Stimulated activated CD4-positive, alpha-beta T cell treated with anti-CD3 and anti-CD28 coated beads, Interleukin-12 subunit alpha, Interleukin-12 subunit beta, amount 100 ng/mL, for 24 hours (primary cell): ENCODE results near the gene PIK3R1.

Experiments
- DNase-seq, 2 experiments: peaks; one replicate each; pipeline ENCODE4 v3.0.0-alpha.2; 2020; ENCODE audit warnings: low read depth in 2 of 2

PIK3R1 gene

GRCh38 chr5:68331192-68332079 lies 115.9 kb downstream of the PIK3R1 start:
- no peak for DNase-seq

- no peak for DNase-seq
These were observed 116.5 kb downstream of the PIK3R1 start for GRCh38 chr5:68332080-68332451.

DNA sequence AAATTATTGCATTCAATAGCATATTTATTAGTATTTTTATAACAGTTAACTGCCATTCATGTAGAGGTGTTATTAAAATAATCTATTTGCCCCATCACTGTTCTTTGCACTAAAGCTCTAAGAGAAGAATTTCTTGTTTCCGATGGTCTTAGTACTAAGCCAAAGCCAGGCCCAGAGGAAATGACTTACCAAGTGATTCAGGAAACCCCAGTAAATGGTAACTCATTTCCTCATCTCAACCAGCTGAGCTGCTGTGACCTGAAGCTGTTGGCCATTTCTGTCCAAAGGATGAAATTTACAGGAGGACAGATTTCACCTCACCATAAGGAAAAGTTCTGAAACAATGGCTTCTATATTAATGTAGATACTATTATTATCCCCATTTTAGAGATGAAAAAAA lies 117.0 kb downstream of the PIK3R1 start:
- no peak for DNase-seq

DNA sequence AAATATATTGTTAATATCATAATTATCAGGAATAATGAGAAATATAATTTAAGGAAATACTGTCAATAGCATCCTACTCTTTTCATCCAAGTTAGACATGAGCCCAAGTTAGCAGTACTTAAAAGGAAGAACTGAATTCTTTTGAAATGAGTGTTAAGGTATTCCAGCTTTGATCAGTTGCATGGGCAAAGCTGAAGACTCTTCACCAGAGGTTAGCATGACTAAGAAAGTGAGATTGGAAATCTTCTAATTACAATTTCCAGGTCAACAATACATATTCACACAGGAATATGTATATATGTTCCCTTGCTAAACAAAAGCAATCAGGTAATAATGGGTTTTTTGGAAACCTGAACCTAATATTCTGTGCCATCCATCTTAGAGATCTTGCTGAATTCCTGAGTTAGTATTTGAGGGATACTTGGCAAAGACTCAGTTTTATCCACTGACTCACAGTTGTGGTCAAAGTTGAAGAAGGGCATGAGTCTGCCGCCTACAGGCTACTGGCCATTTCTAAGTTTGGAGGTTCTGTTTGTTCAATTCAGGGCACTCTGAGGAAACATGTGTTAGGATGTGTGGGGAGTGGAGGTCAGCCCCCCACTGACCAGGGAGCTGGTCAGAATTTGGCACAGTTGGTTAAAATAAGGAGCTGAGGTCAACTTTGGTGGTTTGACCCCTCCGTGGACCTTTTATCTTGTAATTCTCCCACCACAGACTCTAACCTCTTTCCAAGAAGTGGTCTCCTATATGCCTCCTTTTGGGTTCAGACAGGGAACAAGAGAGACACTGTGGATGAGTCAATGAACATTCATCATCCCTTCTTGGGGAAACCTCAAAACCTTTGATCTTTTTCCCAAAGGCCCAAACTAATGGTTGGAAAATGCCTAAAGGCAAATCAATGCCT lies 118.3 kb downstream of the PIK3R1 start:
- DNase-seq: no peak

- DNase-seq: no peak
These were observed 119.0 kb downstream of the PIK3R1 start for GRCh38 chr5:68334553-68334886.

DNA sequence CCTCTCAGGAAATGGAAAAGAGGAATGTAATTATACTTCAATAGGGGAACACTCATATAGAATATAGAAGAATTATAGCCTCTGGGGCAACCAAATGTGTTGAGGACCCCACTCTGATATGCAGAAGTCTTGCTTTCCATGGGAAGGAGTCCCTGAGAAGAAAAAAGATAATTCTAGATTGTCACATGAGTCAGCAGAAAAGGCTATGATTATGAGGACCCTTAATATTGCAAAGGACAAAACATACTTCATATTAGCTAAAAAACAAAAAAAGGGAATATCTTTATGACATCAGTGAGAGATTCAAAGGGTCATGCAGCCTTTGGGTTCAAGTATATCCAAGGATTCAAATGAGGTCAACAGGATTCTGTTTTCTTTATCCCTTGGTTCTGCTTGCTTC lies 119.5 kb downstream of the PIK3R1 start:
- no peak for DNase-seq

DNA sequence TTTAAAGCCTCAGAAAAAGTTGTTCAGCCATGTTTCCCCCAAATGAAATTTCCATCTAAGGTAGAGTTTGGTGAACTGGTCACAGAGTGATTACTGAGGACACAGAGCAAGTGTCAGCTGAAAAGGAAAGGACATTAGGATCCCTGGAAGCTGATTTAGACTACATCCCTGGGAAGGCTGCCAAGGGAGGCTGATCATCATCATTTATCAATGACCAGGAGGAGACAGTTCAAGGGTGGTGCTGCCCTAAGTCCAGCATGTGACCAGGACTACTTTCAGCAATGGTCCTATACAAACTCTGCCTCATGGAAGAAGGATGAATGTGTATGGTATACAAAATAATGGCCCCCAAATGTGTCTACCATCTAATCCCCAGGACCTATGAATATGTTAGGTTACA lies 120.6 kb downstream of the PIK3R1 start:
- no peak for DNase-seq

GRCh38 chr5:68337235-68337634 lies 121.7 kb downstream of the PIK3R1 start:
- DNase-seq: no peak

DNA sequence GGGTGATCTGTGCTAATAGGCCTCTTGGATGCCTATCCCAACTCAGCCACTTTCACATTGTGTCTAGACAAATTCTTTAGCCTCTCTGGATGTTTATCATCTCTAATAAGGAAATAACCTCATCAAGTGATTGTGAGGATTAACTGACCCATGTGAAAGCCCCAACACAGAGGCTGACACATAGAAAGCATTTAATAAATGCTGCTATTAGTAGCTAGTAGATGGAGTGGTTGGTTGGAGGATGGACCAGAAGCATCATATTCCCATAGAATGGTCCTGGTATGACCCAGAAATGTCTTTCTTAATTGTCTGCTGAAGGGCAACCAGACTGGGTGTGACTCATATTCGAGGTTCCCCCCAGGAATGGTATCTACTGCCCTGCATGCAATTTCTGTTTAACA lies 124.4 kb downstream of the PIK3R1 start:
- no peak for DNase-seq

GRCh38 chr5:68341006-68341405 lies 125.5 kb downstream of the PIK3R1 start:
- DNase-seq: no peak

- DNase-seq: no peak
These were observed 127.1 kb downstream of the PIK3R1 start for GRCh38 chr5:68342693-68343092.

GRCh38 chr5:68343421-68343826 lies 127.9 kb downstream of the PIK3R1 start:
- DNase-seq: peak in 1 of 2 experiments; percentile 12

DNA sequence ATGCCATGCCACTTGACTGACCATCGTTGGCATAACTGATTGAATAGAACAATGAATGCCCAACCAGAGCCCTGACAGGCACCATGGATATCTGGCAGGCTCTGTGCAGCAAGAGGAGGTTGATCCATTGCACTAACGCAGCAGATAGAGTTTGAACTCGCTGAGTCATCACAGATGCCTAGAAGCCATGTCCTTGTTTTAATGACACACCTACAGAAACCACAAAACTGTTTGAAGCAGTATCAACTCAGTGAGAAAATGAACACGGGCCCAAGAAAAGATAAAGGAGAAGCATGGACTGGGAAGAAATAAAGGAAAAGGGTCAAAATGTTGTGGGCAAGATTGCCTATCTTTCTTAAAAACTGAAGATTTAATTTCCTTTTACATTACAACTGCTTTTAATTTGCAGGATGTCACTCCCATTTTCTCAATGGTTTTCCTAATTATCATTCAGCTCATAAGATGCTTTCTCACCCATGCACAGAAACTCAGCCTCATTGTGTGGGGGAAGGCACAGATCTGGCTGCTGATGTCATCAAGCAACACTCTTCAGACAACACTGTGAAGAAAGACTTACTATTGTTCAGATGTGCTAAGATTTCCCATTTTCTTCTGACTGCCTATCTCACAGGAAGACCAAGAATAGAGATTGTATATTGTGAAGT lies 129.0 kb downstream of the PIK3R1 start:
- DNase-seq: no peak

DNA sequence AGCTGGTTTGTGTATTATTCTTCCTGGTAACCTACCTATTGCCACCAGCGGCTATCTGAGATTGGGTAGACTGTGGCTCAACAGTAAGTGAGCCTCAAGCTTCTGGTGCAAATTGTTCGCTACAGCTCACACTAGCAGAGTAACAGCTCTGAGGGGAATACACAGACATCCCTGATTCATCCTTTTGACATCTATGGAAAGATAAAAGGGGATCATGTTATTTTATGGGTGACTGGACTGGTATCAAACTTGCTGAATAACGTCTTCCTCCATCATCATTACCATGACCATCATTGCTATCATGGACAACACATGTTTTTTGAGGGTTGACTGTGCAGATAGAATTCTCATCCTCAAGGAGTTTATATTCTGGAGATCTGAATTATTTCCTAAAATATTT lies 129.6 kb downstream of the PIK3R1 start:
- DNase-seq: no peak

DNA sequence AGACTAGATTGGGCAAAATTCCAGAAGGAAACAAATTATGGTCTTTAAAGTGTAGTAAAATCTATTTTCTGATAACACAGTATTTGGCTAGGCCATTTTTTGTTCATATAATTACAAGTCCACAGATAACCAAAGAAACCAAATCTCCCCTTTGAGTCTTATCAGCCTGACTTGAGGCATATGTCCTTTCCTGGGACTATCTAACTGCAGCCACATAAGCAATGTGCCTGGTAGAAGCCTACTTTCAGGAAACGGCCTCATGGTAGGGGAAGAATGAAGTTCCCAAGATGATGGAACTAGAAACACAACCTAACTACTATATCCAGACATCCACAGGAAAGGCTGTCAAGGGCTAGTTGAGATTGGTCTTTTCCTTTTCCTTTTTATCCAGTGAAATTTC lies 130.0 kb downstream of the PIK3R1 start:
- DNase-seq: no peak

- no peak for DNase-seq
These were observed 132.0 kb downstream of the PIK3R1 start for GRCh38 chr5:68347536-68347935.

DNA sequence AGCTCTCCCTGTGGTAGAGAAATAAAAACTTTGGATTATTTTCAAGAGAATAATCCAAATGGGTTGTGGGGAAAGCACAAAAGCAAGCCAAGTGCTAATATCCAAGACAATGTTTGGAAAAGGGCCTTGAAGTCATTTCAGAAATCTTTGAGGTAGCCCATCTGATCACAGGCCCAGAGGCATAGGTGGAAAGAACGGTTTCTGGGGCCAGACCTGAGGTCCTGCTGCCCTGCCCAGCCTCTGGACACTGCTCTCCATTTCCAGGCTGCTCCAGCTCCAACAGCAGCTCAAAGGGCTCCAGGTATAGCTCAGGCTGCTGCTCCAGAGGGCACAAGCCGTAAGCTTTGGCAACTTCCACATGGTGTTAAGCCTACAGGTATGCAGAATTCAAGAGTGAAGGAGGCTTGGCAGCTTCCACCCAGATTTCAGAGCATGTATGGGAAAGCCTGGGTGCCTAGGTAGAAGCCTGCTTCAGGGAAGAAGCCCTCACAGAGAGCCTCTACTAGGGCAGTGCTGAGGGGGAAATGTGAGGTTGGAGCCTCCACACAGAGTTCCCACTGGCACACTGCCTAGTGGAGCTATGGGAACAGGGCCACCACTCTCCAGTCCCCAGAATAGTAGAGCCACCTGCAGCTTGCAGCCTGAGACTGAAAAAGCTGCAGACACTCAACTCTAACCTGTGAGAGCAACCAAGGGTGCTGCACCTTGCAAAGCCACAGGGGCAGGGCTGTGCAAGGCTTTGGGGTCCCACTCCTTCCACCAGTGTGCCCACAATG lies 133.1 kb downstream of the PIK3R1 start:
- DNase-seq: no peak

DNA sequence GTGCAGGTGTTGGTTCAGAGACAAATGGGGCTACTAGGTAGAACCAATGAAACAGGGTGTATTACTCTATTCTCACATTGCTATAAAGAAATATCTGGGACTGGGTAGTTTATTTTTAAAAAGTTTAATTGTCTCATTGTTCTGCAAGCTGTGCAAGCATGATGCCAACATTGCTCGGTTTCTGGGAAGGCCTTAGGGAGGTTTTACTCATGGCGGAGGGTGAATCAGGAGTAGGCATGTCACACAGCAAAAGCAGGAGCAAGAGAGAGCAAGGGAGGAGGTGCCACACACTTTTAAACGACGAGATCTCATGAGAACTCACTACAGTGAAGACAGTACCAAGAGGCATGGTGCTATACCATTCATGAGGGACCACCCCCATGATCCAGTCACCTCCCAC lies 134.6 kb downstream of the PIK3R1 start:
- no peak for DNase-seq
